HepG2 (cell line): ENCODE results near the gene TNRC18. TPM values are rescaled to one million over a fixed set of nuclear protein-coding genes. Genes with fewer than 3 reads are reported as not detected.

ENCODE experiments used
- ARHGAP35 ChIP-seq: sonication (generic); formaldehyde crosslinking; IDR thresholded peaks from 2 replicates; pipeline ENCODE4 v1.9.0; 2022; ENCODE audit warnings: mild to moderate bottlenecking, inconsistent platforms, moderate library complexity, missing genetic modification reagents, borderline replicate concordance
- CREB3 ChIP-seq: sonication (generic); formaldehyde crosslinking; IDR thresholded peaks from 2 replicates; pipeline ENCODE4 v1.5.0; 2020; ENCODE audit warnings: missing genetic modification reagents
- HMGXB3 ChIP-seq: sonication (generic); formaldehyde crosslinking; IDR thresholded peaks from 2 replicates; pipeline ENCODE4 v1.4.0; 2020; ENCODE audit warnings: missing genetic modification reagents, borderline replicate concordance
- KLF11 ChIP-seq: IDR thresholded peaks from 2 replicates; pipeline ENCODE4 v1.6.1; 2016; ENCODE audit warnings: missing compliant biosample characterization
- KLF6 ChIP-seq: IDR thresholded peaks from 2 replicates; pipeline ENCODE4 v1.8.0; 2016; ENCODE audit warnings: missing biosample characterization, missing genetic modification reagents
- MXD4 ChIP-seq: IDR thresholded peaks from 2 replicates; pipeline ENCODE4 v1.6.1; 2016; ENCODE audit warnings: mild to moderate bottlenecking, missing biosample characterization, missing genetic modification reagents
- NFE2L2 ChIP-seq: fragments of 150-350 bp; IDR thresholded peaks from 2 replicates; pipeline ENCODE4 v1.6.1; 2014; ENCODE audit warnings: low read length
- POLR2G ChIP-seq: fragments of 200-400 bp; formaldehyde crosslinking; IDR thresholded peaks from 2 replicates; pipeline ENCODE4 v1.6.1; 2018; ENCODE audit warnings: mild to moderate bottlenecking, low read depth, low read length, moderate library complexity
- SATB2 ChIP-seq: sonication (generic); formaldehyde crosslinking; IDR thresholded peaks from 2 replicates; pipeline ENCODE4 v1.5.0; 2020; ENCODE audit warnings: missing genetic modification reagents
- SMAD9 ChIP-seq: sonication (generic); formaldehyde crosslinking; IDR thresholded peaks from 2 replicates; pipeline ENCODE4 v1.5.1; 2020; ENCODE audit warnings: mild to moderate bottlenecking, missing genetic modification reagents
- SRSF4 ChIP-seq: fragments of 200-400 bp; formaldehyde crosslinking; IDR thresholded peaks from one replicate; pipeline ENCODE4 v1.6.1; 2018; ENCODE audit warnings: mild to moderate bottlenecking, low read depth, low read length, moderate library complexity; ENCODE audit not compliant: poor library complexity, severe bottlenecking
- TAF15 ChIP-seq: fragments of 200-400 bp; formaldehyde crosslinking; IDR thresholded peaks from one replicate; pipeline ENCODE4 v1.6.1; 2018; ENCODE audit warnings: mild to moderate bottlenecking, low read depth, low read length; ENCODE audit not compliant: poor library complexity, severe bottlenecking
- ZNF10 ChIP-seq: sonication (generic); formaldehyde crosslinking; IDR thresholded peaks from 2 replicates; pipeline ENCODE4 v1.4.0; 2020; ENCODE audit warnings: mild to moderate bottlenecking, low read depth, missing genetic modification reagents, borderline replicate concordance
- ZNF550 ChIP-seq: sonication (generic); formaldehyde crosslinking; IDR thresholded peaks from 2 replicates; pipeline ENCODE4 v1.4.0; 2020; ENCODE audit warnings: mild to moderate bottlenecking, missing genetic modification reagents, borderline replicate concordance
- ZNF879 ChIP-seq: sonication (generic); formaldehyde crosslinking; IDR thresholded peaks from 2 replicates; pipeline ENCODE4 v1.8.1; 2023; ENCODE audit warnings: missing genetic modification reagents
- polyA plus RNA-seq, 8 experiments: library from polyadenylated mRNA; depleted of rRNA in 3 of 8; stranded (reverse) in 7 of 8; unstranded in 1 of 8; fragments of >200 nt; fragmentation: Illumina TruSeq in 4 of 8; extraction: Trizol in 4 of 8; gene quantifications; 2 replicates each; pipeline versions ENCODE4 v1.2.1 to v1.2.3, GENCODE V29; 2011 to 2016; ENCODE audit warnings: low read depth in 4 of 8, missing spikeins in 1 of 8, mixed read lengths in 1 of 8; ENCODE audit not compliant: insufficient read depth in 1 of 8
- total RNA-seq, 5 experiments: library from RNA; depleted of rRNA; stranded (reverse); fragments of >200 nt; fragmentation: Illumina TruSeq; extraction: Trizol; gene quantifications; 2 replicates each; pipeline ENCODE4 v1.2.3, GENCODE V29; 2016; ENCODE audit warnings: low read depth in 1 of 5
- TF ChIP-seq, protein P1 (sequence below): sonication (generic); formaldehyde crosslinking; IDR thresholded peaks from 2 replicates; pipeline ENCODE4 v1.5.0; 2020; ENCODE audit warnings: mild to moderate bottlenecking, missing genetic modification reagents, borderline replicate concordance
- TF ChIP-seq, protein P2 (sequence below): sonication (generic); formaldehyde crosslinking; IDR thresholded peaks from 2 replicates; pipeline ENCODE4 v1.4.0; 2020; ENCODE audit warnings: missing genetic modification reagents
- TF ChIP-seq, protein P3 (sequence below): sonication (generic); IDR thresholded peaks from 2 replicates; pipeline ENCODE4 v1.6.1; 2016; ENCODE audit warnings: low read depth, borderline replicate concordance
- TF ChIP-seq, protein P4 (sequence below): sonication (generic); formaldehyde crosslinking; IDR thresholded peaks from 2 replicates; pipeline ENCODE4 v1.8.0; 2022; ENCODE audit warnings: missing genetic modification reagents, mild to moderate bottlenecking, borderline replicate concordance

TNRC18 gene
- total and polyA plus RNA-seq, 2 of the 13 experiments (the other 11 are each of a cell fraction or from before 2014, with no cell fraction given), result 11.7 to 17.4 TPM

GRCh38 chr7:5429253-5429856 is 5.7 kb upstream of the TNRC18 start (continued):
- TF ChIP-seq, protein P1, sequence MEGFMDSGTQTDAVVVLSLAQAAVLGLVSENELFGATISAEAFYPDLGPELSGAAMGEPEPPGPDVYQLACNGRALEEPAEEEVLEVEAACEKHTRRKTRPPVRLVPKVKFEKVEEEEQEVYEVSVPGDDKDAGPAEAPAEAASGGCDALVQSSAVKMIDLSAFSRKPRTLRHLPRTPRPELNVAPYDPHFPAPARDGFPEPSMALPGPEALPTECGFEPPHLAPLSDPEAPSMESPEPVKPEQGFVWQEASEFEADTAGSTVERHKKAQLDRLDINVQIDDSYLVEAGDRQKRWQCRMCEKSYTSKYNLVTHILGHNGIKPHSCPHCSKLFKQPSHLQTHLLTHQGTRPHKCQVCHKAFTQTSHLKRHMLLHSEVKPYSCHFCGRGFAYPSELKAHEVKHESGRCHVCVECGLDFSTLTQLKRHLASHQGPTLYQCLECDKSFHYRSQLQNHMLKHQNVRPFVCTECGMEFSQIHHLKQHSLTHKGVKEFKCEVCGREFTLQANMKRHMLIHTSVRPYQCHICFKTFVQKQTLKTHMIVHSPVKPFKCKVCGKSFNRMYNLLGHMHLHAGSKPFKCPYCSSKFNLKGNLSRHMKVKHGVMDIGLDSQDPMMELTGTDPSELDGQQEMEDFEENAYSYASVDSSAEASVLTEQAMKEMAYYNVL, result no peak; the same call in 1 of the 2 replicates
- TF ChIP-seq, protein P2, sequence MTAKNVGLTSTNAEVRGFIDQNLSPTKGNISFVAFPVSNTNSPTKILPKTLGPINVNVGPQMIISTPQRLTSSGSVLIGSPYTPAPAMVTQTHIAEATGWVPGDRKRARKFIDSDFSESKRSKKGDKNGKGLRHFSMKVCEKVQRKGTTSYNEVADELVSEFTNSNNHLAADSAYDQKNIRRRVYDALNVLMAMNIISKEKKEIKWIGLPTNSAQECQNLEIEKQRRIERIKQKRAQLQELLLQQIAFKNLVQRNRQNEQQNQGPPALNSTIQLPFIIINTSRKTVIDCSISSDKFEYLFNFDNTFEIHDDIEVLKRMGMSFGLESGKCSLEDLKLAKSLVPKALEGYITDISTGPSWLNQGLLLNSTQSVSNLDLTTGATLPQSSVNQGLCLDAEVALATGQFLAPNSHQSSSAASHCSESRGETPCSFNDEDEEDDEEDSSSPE, result peak; percentile 39
- TF ChIP-seq HMGXB3 (CRISPR knock-in tag), result no peak
- no peak for TF ChIP-seq ARHGAP35 (CRISPR knock-in tag)
- no peak for TF ChIP-seq TAF15
- no peak for TF ChIP-seq MXD4
- 0 out of 2 replicates have a peak, but pooled peaks have one; percentile 2 for TF ChIP-seq CREB3 (CRISPR knock-in tag)
- no peak; the same call in 1 of the 2 replicates for TF ChIP-seq SATB2
- no peak for TF ChIP-seq SMAD9
- TF ChIP-seq ZNF879 (CRISPR knock-in tag), result no peak; the same call in 1 of the 2 replicates
- no peak for TF ChIP-seq KLF11 (CRISPR knock-in tag)
- TF ChIP-seq ZNF550 (CRISPR knock-in tag), result no peak
- TF ChIP-seq KLF6 (CRISPR knock-in tag), result peak; percentile 28; the same call in 1 of the 2 replicates
- peak; percentile 71 for TF ChIP-seq POLR2G
- no peak for TF ChIP-seq NFE2L2
- TF ChIP-seq, protein P3, sequence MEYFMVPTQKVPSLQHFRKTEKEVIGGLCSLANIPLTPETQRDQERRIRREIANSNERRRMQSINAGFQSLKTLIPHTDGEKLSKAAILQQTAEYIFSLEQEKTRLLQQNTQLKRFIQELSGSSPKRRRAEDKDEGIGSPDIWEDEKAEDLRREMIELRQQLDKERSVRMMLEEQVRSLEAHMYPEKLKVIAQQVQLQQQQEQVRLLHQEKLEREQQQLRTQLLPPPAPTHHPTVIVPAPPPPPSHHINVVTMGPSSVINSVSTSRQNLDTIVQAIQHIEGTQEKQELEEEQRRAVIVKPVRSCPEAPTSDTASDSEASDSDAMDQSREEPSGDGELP, result no peak; the same call in 1 of the 2 replicates
- no peak for TF ChIP-seq ZNF10 (CRISPR knock-in tag)
- TF ChIP-seq, protein P4, sequence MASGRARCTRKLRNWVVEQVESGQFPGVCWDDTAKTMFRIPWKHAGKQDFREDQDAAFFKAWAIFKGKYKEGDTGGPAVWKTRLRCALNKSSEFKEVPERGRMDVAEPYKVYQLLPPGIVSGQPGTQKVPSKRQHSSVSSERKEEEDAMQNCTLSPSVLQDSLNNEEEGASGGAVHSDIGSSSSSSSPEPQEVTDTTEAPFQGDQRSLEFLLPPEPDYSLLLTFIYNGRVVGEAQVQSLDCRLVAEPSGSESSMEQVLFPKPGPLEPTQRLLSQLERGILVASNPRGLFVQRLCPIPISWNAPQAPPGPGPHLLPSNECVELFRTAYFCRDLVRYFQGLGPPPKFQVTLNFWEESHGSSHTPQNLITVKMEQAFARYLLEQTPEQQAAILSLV, result no peak
- TF ChIP-seq SRSF4, result no peak
